NCI-H524 (cell line): Measurements from ENCODE around the gene CDC42BPA.
"Not testable (repeated sequence)": the region's sequence is repeated elsewhere in the genome, so short reads cannot be mapped to it uniquely, and the experiment has no call there.

ENCODE experiments used
- DNase-seq, 2 experiments: peaks; one replicate each; lab custom pipeline; 2025; lab: John Stamatoyannopoulos, UW

Gene CDC42BPA

DNA sequence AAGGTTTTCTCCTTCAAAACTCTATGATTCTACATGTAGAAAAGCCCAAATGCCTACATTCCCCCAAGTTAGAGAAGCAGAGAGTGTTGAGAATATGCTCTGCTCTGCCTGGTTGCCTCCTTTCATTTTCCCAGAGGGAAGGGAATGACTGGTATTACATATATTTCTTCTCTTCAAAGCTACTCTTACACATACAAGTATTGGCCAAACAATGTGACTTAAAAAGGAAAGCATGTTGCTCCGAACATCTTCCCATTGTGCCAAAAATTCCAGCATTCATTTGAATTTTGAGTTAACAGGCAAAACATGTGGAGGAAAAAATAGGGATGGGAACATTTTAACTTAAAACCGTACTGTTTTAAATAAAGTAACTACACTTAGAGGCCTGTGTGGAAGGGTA is 253.0 kb downstream of the CDC42BPA start:
- no peak for DNase-seq

- no peak for DNase-seq
These were observed 256.0 kb downstream of the CDC42BPA start for GRCh38 chr1:227062306-227062705.

GRCh38 chr1:227059076-227059475 is 259.2 kb downstream of the CDC42BPA start:
- no peak for DNase-seq

DNA sequence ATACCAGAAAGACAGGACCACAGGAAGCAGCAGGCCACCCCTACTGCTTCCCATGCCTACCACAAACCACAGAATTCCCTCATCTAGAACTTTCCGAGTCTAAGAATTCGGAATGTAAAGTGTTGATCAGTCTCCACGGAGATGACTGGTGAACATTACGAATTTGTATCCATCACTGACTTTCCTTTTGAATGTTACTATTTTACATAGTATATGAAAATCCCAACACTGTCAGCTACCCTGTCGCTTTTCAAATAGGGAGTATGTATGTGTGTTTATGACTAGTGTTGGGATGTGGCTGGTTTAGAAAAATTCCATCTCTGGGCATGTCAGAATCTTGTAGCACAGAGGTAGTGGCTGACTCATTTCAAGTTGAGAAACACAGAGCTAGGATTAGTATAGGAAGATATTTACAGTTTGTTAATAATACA is 260.0 kb downstream of the CDC42BPA start:
- DNase-seq: no peak

- no peak for DNase-seq
These were observed 269.0 kb downstream of the CDC42BPA start for GRCh38 chr1:227049253-227049652.

GRCh38 chr1:227043755-227044154 is 274.5 kb downstream of the CDC42BPA start:
- DNase-seq: no peak

GRCh38 chr1:227042292-227042691 is 276.0 kb downstream of the CDC42BPA start:
- DNase-seq: peak; percentile 2 to 83

DNA sequence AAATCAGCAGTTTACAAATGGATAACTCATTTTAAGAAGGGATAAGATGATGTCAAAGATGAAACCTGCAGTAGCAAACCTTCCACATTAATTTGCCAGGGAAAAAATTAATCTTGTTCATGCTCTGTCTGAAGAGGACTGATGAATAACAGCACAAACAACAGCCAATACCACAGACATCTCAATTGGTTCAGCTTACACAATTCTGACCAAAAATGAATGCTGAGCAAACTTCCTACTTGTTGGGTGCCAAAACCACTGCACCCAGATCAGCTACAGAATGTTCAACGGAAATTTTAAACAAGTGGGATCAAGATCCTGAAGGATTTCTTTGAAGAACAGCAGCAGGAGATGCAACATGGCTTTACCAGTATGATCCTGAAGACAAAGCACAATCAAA is 279.9 kb downstream of the CDC42BPA start:
- DNase-seq: no peak

GRCh38 chr1:227037121-227037520 is 281.2 kb downstream of the CDC42BPA start:
- no peak for DNase-seq

DNA sequence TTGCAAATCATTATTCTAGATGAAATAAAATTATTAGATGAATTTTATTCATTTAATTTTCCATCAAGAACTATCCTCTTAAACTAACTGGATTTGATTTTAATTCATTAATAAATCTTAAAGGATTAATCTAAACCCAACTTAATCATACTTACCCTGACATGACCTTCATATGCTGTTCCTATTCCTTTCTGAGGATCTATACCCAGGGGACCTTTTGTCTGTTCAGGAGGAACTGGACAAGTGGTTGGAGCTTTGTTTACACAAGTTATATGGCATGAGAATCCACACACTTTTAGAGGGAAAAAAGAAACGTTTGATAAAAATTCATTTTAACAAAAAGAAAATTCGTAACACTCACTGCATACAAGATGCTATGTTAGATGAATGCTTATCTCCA is 283.0 kb downstream of the CDC42BPA start:
- peak; percentile 48 to 86 for DNase-seq

GRCh38 chr1:227033880-227034279 is 284.4 kb downstream of the CDC42BPA start:
- no peak for DNase-seq

DNA sequence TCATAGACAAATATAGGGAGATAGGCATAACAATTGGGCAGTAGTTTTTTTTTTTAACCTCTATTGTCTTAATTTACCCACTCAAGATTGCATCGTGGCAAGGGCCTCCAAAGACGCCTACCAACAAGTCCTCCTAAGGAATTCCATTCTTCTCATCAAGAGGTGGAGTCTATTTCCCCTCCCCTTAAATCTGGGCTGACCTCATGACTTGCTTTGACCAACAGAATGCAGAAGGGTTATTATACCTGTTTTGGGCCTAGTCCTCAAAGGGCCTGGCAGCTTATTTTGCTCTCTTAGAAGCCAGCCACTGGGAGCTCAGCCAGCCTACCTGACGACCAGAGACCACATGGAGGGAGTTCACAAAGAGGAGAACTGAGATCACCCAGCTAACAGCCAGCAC is 285.9 kb downstream of the CDC42BPA start:
- no peak for DNase-seq

GRCh38 chr1:227016990-227017389 is 301.3 kb downstream of the CDC42BPA start:
- no peak for DNase-seq

DNA sequence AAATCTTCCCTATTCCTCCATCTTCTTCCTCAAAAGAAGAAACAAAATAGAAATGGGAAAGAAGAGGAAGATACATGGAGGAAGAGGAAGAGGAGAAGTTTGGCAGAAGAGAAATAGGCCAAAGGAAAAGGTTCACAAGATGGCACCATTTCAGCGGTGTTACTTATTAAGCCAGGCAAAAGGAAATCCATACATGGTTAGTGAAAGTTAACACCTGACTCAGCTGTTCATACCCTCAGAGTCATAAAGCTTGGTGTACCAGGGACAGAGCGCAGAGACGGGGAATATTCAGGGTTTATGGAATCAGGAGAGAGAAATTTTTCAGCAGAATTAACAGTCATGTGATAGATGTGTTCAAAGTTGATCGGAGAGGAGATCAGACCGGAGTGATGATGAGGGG is 307.6 kb downstream of the CDC42BPA start:
- DNase-seq: no peak

DNA sequence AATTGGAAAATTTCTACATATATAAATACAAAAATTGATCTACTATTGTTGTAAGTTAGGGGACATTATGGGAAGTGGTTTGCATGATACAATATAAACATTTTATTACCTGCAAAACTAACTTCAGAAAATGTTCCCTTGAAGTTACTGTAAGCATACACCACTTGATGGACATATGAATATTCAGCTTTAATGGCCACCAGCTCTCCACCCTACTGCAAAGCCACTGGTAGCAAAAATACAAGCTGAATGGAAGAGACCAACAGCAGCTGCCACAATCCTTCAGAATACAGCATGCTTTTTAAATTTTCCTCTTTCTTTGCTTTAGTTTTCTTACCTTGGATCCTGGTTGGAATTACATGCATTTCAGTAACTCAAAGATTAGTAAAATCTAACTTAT is 308.4 kb downstream of the CDC42BPA start:
- no peak for DNase-seq

- DNase-seq: no peak
These were observed 312.0 kb downstream of the CDC42BPA start for GRCh38 chr1:227006226-227006796.

DNA sequence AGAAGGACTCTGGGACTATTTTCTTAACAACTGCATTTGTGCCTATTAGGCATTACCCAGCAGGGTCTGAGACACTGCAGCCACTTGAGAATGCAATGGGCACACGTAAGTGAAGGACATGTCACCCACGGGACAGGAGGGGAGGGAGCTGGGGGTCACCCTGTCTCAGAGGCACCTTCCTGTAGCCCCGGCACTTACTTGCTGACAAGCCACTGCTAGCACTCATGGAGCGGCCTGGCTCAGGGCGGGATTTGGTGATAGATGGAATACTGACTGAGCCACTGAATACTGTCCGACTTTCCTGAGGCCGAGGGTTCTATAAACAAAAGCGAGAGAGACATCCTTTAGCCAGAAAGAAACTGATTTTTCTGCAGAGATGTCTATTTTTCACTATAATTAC is 313.5 kb downstream of the CDC42BPA start:
- no peak for DNase-seq

DNA sequence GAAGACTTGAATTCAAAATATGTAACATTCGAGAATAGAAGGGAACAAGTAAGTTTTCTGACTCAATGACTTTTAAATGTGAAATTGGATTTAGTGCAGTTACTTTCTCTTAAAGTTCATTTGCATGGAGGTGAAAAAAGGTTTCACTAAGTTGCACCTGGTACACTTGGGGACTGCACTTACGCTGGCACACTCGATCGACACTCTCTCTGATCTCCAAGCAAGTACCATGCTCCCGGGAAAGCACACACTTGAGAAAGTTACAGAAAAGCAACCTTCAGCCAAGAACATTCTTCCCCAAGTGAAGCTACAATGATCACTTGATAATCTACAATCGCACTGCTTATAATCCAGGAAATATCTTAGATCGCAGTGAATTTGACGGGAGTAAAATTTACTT is 315.1 kb downstream of the CDC42BPA start:
- no peak for DNase-seq

GRCh38 chr1:227002531-227003049 is 315.7 kb downstream of the CDC42BPA start:
- no peak for DNase-seq

DNA sequence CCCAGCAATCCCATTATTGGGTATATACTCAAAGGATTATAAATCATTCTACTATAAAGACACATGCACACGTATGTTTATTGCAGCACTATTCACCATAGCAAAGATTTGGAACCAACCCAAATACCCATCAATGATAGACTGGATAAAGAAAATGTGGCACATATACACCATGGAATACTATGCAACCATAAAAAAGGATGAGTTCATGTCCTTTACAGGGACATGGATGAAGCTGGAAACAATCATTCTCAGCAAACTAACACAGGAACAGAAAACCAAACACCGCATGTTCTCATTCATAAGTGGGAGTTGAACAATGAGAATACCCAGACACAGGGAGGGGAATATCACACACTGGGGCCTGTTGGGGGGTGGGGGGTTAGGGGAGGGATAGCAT is 318.7 kb downstream of the CDC42BPA start:
- DNase-seq: not testable (repeated sequence)

GRCh38 chr1:226995365-226996332 is 322.6 kb downstream of the CDC42BPA start:
- no peak for DNase-seq

DNA sequence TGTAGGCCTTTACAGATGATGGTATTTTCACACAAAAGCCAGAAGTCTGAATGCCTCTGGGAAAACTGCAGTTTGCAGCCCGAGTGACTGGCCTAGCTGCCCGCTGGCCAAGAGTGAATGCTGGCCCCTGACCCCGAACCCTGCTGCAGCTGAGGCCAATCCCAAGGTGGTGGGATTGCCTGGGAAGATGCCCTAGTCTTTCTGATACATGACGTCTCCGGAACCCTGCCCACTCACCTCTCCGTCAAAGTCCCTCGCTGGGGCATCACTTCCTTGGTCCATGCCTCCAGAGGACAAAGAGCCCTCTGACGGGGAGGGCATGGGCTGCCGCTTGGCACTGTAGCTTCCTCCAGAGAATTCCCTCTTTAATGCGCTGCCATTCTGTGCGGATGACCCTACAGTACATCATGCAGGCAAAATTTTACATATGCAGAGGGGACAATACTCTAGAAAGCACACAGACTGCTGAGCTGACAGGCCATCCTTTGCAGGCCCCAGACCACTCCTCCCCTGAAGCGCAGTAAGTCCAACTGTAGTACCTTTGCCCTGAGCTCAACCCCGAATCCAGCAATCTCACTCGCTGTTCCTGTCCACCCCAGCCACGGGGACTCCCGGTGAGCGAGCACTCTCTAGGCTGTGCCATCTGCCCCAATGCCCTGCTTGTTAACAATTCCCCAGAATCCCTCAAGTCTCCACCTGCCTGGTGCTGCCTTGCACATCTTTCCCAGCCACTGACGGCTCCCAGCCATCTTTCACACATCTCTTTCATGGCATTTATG is 323.5 kb downstream of the CDC42BPA start:
- peak in 1 of 2 experiments; percentile 16 for DNase-seq
